NCI-H510A treated with DMSO at 0.1 percent for 48 hours (cell line): ENCODE data around the gene CIRBP.
"Not testable (repeated sequence)": the region's sequence is repeated elsewhere in the genome, so short reads cannot be mapped to it uniquely, and the experiment has no call there.

Source experiments
- DNase-seq: peaks from one replicate; lab custom pipeline; 2025; lab: John Stamatoyannopoulos, UW

Gene CIRBP

DNA sequence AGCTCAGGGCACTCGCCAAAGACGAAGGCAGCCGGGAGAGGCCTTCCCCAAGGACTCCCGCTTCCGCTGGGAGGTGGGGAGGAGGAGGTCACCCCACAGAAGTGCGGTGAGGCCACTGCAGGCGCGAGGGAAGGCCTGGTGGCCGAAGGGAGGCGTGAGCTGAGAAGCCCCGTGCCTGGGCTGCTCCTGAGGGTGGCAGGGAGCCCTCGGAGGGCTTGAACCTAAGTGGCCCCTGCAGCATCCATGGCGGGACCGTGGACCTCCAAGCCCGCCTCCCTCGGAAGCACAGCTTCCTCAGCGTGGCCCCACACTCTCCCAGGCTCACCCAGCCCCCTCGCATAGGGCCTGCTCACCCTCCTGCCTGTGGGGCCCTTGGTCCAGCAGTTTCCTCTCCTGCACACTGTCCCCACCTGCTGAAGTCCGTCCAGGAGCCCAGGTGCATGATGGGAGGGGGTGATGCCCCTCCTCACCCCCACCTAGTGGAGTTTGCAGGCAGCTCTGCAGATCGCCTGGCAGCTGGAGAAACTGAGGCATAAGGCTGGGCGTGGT, 42.5 kb downstream of the CIRBP start:
- DNase-seq: no peak

DNA sequence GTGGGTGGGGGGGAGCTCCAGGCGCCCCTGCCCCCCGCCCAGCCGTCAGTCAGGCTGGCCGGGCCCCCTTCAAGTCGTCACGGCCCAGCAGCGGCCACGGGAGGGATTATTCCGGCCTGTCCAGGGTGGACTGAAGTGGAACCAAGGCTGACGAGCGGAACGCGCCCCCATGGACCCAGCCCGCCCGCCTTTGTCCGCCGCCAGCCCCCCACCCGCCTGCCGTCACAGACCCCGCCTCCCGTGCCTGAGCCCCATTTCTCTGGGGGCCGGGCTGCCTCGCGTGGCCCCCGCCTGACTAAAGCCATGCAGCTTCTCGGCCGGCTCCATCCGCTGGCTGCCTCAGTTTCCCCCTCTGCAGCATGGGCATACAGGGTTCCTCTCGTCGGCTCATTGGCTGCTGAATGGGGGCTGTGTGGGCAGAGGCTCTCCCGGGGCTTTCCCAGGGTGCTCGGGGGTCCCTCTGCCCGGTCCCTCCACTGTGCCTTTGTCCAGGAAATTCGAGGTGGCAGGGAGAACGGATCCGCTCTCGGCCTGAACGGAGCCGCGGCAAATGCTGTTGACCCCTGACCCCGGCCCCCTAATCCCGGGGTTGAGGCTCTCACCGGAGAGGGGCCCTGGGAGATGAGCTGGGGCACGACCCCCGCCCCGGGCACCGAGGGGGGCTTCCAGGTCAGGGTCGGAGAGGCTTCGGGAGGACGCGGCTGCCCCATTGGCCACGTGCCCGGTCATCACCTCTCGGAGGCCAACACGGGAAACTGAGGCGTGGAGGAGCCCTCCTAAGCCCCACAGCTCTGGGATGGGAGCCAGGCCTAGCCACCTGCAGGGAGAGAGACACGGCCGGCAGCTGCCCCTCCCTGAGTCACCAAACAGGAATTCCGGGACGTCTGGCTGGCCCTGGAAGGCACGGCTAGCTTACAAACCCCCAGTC, 43.9 kb downstream of the CIRBP start:
- DNase-seq: no peak

DNA sequence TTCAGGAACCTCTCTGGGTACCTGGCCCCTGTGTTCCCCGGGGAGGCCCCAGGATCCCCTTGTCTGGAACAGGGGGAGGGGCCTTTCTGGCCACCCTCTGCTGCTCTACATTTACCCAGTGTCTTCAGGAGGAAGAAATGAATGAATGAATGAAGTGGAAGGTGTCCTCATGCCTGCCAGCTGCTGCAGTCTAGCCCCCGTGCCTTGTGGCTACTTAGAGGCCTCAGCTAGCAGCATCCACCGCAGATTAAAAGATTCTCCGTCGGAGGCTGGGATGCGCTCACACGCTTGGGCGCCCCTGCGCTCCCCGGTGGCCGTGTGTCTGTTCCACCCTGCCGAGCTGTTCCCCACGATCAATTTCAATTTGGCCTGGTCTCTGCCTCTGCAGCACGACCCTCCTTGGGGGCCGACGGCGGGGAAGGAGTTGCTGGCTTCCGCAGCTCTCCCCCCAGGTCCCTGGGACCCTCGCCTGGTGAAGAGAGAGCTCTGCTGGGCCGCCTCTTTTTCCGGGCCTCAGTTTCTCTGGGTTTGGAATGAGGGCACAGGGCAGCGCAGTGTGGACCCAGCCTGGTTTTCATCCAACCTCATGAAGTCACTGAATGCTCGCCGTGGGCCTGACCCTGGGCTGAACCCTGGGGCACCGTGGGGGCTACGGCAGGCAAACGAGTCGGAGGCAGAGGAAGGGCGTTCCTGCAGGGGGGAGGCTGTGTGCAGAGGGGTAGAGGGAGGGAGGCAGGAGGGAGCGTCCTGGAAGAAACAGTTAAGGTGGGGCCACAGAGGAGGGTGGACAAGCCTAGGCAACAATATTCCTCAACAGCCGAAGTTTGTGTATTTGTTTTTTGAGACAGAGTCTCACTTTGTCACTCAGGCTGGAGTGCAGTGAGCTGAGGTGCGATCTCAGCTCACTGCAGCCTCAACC, 44.8 kb downstream of the CIRBP start:
- no peak for DNase-seq

DNA sequence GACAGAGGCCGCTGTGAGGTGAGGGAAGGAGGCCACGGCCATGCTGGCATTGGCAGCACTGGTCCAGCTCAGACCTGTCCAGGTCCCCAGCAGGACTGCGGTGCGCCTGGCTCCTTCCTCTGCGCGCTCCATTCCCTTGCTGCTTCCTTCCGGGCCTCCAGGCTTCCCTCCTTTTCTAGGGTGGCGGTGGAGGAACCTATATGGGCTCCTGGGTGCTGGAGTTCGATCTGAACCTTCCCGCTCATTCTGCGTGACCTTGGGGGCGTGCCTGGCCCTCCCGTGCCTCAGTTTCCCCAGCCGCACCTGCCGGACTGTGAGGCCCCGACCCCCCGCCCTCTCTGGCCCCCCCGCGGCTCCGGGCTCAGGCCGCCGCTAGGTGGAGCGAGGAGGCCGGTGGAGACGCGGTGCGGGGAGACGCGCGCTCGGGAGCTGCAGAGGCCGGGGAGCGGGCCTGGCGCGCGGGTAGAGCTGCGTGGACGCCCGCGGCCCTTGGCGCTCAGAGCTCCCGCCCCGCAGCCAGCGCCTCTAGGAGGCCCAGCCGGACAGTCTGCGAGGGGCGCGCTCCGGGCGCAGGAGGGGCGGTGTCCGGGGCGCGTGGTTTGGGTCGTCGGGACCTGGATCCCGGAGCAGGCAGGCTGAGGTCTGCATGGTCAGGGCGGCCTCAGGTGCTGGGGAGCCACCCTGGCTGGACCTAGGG, 46.5 kb downstream of the CIRBP start:
- DNase-seq: no peak

DNA sequence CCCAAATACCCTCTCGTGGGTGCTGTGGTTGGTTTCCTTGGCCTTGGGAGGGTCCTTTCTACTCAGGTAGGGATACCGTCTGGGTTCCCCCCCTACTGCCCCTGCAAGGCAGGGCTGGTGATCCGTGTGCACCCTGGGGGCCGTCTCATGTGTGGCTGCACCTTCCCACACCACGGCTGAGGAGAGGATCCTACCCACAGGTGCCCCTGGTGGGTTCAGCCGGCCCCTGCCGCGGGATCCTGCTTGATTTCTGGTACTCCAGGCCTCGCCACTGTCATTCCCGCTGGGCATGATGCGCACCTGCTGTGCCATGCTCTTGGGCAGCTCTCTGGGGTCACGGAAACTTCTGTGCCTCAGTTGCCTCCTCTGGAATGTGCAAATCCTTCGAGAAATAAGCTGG, 47.3 kb downstream of the CIRBP start:
- no peak for DNase-seq

DNA sequence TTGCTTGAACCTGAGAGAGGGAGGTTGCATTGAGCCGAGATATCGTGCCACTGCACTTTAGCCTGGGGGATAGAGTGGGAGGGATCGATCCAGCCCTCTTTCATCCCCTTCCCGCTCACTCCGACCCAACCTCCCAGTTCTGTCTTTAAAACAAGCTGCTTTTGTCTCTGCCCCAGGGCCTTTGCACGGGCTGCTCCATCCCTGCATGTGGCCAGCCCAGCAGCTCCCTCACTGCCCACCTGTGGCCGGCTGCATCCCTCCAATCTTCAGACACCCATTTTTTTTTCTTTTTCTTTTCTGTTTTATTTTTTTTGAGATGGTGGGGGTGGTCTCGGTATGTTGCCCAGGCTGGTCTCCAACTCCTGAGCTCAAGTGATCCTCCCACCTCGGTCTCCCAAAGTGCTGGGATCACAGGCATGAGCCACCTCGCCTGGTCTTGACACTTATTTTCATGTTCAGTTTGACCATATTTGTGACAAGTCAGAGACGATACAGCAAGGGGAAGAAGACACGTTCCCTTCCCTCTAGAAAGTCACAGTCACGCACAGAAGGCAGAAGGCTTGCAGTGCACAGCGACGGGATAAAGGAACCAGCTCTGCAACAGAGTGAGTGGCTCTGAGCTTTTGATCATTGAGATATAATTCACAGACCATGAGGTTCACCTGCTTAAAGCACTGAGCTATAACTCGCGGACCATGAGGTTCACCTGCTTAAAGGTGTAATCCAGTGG, 48.3 kb downstream of the CIRBP start:
- DNase-seq: no peak

DNA sequence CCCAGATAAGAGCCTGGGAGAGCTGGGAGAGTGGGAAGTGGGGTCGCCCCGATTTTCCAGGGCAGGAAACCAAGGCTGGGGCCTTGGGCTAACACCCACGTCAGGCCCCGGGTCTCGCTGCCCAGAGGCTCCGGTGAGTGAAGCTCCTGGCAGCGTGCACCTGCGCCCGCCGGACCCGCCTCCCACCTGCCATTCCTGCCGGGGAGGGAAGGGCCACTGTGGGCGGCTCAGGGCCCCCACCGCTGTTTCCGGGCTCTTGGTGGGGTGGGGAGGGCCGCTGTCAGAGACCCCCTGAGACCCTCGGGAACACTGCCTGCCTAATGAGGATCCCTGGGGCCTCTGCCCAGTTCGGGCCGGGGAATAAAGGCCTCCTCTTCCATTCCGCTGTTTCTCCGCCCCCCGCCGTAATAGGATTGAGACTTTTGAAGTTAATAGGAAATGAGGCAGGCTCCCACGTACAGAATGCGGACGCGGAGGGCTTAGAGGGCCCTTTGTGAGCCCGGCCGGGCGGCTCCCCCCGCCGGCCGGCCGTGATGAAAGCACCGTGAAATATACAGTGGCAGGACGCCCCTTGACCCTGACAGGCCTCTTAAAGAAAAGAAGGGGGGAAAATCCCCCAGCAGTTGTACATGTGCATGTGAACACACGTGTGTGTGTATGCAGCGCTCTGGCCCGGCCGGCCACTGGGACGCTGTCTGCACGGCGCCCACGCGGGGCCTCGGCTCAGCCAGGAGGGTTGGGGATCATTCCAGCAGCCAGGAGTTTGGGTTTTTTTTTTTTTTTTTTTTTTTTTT, 49.7 kb downstream of the CIRBP start:
- DNase-seq: no peak

DNA sequence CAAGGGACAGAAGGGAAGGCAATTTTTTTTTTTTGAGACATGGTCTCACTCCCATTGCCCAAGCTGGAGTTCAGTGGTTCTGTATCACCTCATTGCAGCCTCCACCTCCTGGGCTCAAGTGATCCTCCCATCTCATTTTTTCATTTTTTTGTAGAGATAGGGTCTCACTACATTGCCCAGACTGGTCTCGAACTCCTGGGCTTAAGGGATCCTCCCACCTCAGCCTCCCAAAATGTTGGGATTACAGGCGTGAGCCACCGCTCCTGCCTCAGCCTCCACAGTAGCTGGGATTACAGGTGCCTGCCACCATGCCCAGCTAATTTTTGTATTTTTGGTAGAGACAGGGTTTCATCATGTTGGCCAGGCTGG, 51.1 kb downstream of the CIRBP start:
- not testable (repeated sequence) for DNase-seq

DNA sequence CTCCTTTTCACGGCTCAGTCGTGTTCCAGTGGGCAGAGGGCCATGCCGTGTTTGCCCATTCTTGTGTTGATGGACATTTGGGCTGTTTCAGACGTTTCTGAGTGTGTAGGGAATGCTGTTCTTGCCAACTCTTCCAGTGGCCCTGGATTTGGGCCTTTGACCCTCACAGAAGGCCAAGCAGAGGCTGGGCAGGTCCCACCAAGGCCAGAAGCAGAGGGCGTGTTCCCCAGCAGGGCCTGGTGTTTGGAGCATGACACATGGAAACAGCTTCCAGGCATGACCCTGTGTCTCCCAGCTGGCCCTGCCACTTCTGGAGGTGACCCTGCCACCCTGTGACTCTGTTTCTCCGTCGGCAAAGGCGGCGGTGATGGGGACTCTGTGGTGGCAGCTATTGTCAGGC, 52.4 kb downstream of the CIRBP start:
- DNase-seq: no peak

DNA sequence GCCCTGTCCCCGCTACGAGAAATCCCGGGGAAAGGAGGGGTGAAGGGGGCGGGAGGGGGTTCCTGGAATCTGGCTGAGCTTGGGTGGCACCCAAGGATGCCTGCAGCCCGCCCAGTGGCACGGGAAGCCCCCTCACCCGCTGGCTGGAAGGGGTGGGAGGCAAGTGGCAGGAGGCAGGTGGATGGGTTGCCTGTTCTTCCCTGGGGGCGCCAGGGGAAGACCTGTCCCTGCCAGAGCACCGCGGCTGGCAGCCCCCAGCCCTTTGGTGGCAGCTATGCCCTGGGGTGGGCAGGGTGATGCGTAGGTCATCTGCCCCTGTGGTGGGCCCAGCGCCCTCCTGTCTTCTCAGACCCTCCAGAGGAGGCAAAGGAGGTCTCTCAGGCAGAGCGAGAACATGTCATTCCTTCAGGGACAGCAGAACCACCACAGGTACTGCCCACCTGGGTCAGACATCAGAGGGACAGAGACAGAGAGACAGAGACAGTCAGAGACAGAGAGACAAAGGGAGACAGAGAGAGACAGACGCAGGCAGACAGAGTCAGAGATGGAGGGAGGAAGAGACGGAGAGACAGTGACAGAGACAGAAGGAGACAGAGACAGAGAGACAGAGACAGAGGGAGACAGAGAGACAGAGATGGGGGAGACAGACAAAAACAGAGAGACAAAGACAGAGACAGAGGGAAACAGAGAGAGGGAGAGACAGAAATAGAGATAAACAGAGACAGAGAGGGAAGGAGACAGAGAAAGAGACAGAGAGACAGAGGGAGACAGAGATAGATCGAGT, 53.3 kb downstream of the CIRBP start:
- no peak for DNase-seq

DNA sequence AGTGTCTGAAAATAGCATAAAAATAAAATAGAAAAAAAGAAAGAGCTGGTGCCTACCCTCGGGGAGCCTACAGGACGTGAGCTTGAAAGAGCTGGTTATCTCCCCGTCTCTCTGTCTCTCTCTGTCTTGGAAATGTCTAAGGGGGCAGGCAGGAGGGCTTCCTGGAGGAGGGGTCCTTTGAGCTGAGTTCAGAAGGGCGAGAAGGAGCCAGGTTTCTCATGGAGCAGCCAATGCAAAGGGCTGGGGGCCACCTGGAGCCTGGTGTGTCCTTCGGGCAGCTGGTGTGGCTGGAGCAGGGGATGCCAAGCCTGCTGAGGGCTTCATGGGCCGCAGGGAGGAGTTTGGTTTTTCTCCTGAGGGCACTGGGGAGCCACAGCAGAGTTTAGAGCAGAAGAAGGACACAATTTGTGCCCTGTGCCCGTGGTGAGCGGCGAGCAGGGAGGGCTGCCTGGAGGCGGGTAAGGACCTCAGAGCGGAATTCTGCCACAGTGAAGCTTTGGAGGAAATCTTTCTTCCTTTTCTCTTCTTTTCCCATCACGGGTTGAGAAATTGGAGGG, 55.2 kb downstream of the CIRBP start:
- DNase-seq: no peak
